Right atrium auricular region (tissue), 2 donors: ENCODE results near the gene HSPB6. TPM values are rescaled to one million over a fixed set of nuclear protein-coding genes. Genes with fewer than 3 reads are reported as not detected.

ENCODE experiments used
- DNase-seq: peaks from one replicate; pipeline ENCODE4 v3.0.0-alpha.2; 2019; ENCODE audit warnings: low spot score
- H3K27ac ChIP-seq, 2 donors: fragments of 200-600 bp; sonication (generic); 1 replicate in 1 of 2; 2 replicates in 1 of 2; pipeline ENCODE4 v1.5.1; 2016 to 2019
- H3K27me3 ChIP-seq, 2 donors: fragments of 200-600 bp; sonication (generic); one replicate each; pipeline versions ENCODE4 v1.5.1 to v1.6.0; 2017 to 2019
- H3K36me3 ChIP-seq: fragments of 200-600 bp; sonication (generic); one replicate; pipeline ENCODE4 v1.5.1; 2016
- H3K4me1 ChIP-seq, 2 donors: fragments of 200-600 bp; sonication (generic); one replicate each; pipeline versions ENCODE4 v1.5.1 to v1.6.0; 2017 to 2019
- H3K4me3 ChIP-seq, 2 donors: fragments of 200-600 bp; sonication (generic); 1 replicate in 1 of 2; 2 replicates in 1 of 2; pipeline ENCODE4 v1.5.1; 2017 to 2019; ENCODE audit warnings: mild to moderate bottlenecking in 1 of 2, moderate library complexity in 1 of 2
- H3K9me3 ChIP-seq, 2 donors: fragments of 200-600 bp; sonication (generic); one replicate each; pipeline ENCODE4 v1.5.1; 2019
- total RNA-seq, 2 donors: library from RNA; depleted of rRNA; stranded (reverse); fragments of >200 nt; gene quantifications; one replicate each; pipeline ENCODE4 v1.1.0, GENCODE V29; 2016
- TF ChIP-seq, protein P1 (sequence below), 2 donors: fragments of 200-600 bp; sonication (generic); IDR thresholded peaks; one replicate each; pipeline ENCODE4 v1.5.1; 2019; ENCODE audit warnings: antibody characterized with exemption in 2 of 2

Gene HSPB6
- total RNA-seq, 2 donors from 2014 or later = 98.4 to 104 TPM

DNA sequence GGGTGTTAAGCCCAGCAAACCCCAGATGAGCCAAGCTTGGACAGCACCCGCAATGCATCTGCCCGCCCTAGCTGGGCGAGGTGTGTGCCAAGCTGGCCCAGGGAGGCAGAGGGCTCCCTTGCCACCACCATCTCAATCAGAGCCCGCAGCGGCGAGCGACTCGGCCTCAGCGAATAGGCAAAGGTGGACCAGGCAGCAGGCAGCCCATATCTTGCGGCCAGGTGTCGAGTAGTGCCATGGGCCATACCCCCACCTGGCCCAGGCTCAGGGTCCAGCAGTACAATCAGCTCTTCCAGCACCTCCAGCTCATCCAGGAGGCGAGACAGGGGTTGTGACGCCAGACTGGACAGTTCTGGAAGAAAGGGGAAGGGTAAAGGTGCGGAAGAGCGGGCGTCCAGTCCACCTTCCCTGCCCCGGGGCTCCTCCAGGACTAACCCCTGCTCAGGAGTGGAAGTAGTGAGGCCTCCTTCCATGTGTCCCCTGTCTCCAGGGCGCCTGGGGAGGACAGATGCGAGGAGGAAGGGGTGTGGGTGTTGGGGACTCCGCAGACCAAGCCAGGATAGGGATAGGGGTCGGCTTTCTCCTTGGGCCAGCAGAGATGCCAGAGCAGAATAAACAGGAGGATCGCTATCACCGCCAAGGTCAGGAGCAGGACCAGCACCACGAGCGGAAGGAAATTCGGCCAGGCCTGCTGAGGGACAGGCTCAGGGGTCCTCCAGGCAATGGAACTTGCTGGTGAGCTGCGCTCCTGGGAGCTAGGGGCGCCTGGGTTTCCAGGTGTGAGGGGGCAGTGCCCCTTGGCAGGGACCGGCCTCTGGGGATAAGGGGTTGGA is 17.3 kb downstream of the HSPB6 start:
- Histone ChIP-seq H3K36me3 (peaks cover 33% of the 10 kb centered on the region), H3K27me3 (no peaks in the 10 kb centered on the region), H3K9me3 (no peaks in the 10 kb centered on the region), H3K4me3 (peak overlapping the region; percentile 63 to 66), H3K27ac (peak overlapping the region in 1 of 2 donors; percentile 85), H3K4me1 (peaks cover 0 to 26% of the 10 kb centered on the region in 2 donors)
- TF ChIP-seq, protein P1, sequence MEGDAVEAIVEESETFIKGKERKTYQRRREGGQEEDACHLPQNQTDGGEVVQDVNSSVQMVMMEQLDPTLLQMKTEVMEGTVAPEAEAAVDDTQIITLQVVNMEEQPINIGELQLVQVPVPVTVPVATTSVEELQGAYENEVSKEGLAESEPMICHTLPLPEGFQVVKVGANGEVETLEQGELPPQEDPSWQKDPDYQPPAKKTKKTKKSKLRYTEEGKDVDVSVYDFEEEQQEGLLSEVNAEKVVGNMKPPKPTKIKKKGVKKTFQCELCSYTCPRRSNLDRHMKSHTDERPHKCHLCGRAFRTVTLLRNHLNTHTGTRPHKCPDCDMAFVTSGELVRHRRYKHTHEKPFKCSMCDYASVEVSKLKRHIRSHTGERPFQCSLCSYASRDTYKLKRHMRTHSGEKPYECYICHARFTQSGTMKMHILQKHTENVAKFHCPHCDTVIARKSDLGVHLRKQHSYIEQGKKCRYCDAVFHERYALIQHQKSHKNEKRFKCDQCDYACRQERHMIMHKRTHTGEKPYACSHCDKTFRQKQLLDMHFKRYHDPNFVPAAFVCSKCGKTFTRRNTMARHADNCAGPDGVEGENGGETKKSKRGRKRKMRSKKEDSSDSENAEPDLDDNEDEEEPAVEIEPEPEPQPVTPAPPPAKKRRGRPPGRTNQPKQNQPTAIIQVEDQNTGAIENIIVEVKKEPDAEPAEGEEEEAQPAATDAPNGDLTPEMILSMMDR (IDR thresholded peaks at IDR 0.05) = no peak
- no peak for DNase-seq

DNA sequence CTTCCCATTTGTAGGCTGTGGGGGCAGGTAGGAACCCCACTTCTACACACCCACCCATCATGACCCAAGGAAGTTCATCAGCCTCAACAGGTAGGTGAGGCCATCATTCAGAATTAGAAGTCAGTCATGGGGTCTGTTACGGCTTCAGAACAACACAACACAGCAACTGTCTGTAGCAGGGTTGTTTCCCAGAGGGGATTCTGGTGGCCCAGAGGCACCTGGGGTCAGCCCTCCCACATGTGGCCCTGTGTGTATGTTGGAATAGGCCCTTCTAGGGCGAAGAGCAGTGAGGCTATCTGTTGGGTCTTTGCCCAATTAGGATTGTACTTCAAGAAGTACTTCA is 18.0 kb downstream of the HSPB6 start:
- Histone ChIP-seq H3K4me1 (peaks cover 0 to 19% of the 10 kb centered on the region in 2 donors), H3K9me3 (no peaks in the 10 kb centered on the region), H3K36me3 (peaks cover 38% of the 10 kb centered on the region), H3K4me3 (no peak overlapping the region), H3K27ac (no peak overlapping the region), H3K27me3 (no peaks in the 10 kb centered on the region)
- TF ChIP-seq, protein P1 (IDR thresholded peaks at IDR 0.05) = no peak
- no peak for DNase-seq

DNA sequence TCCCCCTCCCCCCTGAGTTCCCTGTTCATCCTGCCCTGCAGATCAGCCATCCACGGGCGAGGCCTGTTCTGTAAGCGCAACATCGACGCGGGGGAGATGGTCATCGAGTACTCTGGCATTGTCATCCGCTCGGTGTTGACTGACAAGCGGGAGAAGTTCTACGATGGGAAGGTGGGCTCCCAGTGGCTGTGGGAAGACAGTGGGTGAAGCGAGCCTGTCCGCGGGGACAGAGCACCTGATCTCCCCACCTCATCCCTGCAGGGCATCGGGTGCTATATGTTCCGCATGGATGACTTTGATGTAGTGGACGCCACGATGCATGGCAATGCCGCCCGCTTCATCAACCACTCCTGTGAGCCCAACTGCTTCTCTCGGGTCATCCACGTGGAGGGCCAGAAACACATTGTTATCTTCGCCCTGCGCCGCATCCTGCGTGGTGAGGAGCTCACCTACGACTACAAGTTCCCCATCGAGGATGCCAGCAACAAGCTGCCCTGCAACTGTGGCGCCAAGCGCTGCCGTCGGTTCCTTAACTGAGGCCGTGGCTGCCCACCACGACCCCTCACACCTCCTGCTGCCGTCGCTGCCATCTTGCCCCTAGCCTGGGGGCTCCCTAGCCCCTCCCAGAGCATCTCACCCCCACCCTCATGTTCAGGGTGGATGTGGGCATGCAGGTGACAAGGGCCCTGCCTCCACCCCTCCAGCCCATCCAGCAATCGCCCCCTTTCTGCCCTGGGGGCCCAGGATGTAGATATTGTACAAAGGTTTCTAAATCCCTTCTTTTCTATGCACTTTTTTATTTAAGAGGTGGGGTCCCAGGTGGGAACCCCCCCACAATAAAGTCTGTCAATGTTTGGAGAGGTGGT is 18.6 kb downstream of the HSPB6 start:
- H3K36me3 ChIP-seq = peaks cover 38% of the 10 kb centered on the region
- no peak overlapping the region for H3K4me3 ChIP-seq
- TF ChIP-seq, protein P1 (IDR thresholded peaks at IDR 0.05) = no peak
- no peak for DNase-seq
- H3K27me3 ChIP-seq = no peaks in the 10 kb centered on the region
- H3K9me3 ChIP-seq = no peaks in the 10 kb centered on the region
- H3K4me1 ChIP-seq = peaks cover 0 to 18% of the 10 kb centered on the region in 2 donors
- no peak overlapping the region for H3K27ac ChIP-seq

- Histone ChIP-seq H3K36me3 (peaks cover 47% of the 10 kb centered on the region), H3K27me3 (no peaks in the 10 kb centered on the region), H3K4me1 (peaks cover 0 to 18% of the 10 kb centered on the region in 2 donors), H3K4me3 (no peak overlapping the region), H3K9me3 (no peaks in the 10 kb centered on the region), H3K27ac (no peak overlapping the region)
- TF ChIP-seq, protein P1 (IDR thresholded peaks at IDR 0.05) = no peak
- no peak for DNase-seq
Observed at GRCh38 chr19:35736913-35737886, 19.6 kb downstream of the HSPB6 start.

- H3K27ac ChIP-seq = no peak overlapping the region
- peaks cover 70% of the 10 kb centered on the region for H3K36me3 ChIP-seq
- DNase-seq = no peak
- TF ChIP-seq, protein P1 (IDR thresholded peaks at IDR 0.05) = no peak
- H3K4me3 ChIP-seq = no peak overlapping the region
- H3K27me3 ChIP-seq = no peaks in the 10 kb centered on the region
- no peaks in the 10 kb centered on the region for H3K9me3 ChIP-seq
- peaks cover 0 to 6% of the 10 kb centered on the region in 2 donors for H3K4me1 ChIP-seq
Observed at GRCh38 chr19:35734889-35735288, 21.9 kb downstream of the HSPB6 start.
